ENCODE measurements around the gene KSR2.

KSR2 gene

GRCh38 chr12:117489671-117490070 lies 479.1 kb downstream of the KSR2 start:
- no peak for DNase-seq (ENCODE audit: low read depth)

- no peak for DNase-seq (ENCODE audit: low read depth)
Measured at GRCh38 chr12:117486840-117487659, 481.7 kb downstream of the KSR2 start.

- no peak for DNase-seq (ENCODE audit: low read depth)
Measured at GRCh38 chr12:117485984-117486839, 482.6 kb downstream of the KSR2 start.

GRCh38 chr12:117484901-117485300 lies 483.9 kb downstream of the KSR2 start:
- DNase-seq (ENCODE audit: low read depth): no peak

- DNase-seq (ENCODE audit: low read depth): no peak
Measured at GRCh38 chr12:117483501-117483900, 485.3 kb downstream of the KSR2 start.

- DNase-seq (ENCODE audit: low read depth): no peak
Measured at GRCh38 chr12:117481470-117481869, 487.3 kb downstream of the KSR2 start.

- DNase-seq (ENCODE audit: low read depth): no peak
Measured at GRCh38 chr12:117476341-117476740, 492.4 kb downstream of the KSR2 start.

- no peak for DNase-seq (ENCODE audit: low read depth)
Measured at GRCh38 chr12:117473856-117474255, 494.9 kb downstream of the KSR2 start.

- DNase-seq (ENCODE audit: low read depth): no peak
Measured at GRCh38 chr12:117472983-117473382, 495.8 kb downstream of the KSR2 start.

GRCh38 chr12:117470804-117471203 lies 498.0 kb downstream of the KSR2 start:
- no peak for DNase-seq (ENCODE audit: low read depth)

- DNase-seq (ENCODE audit: low read depth): no peak
Measured at GRCh38 chr12:117469883-117470483, 498.8 kb downstream of the KSR2 start.

GRCh38 chr12:117468016-117468415 lies 500.8 kb downstream of the KSR2 start:
- no peak for DNase-seq (ENCODE audit: low read depth)

GRCh38 chr12:117467588-117467987 lies 501.2 kb downstream of the KSR2 start:
- DNase-seq (ENCODE audit: low read depth): no peak

- no peak for DNase-seq (ENCODE audit: low read depth)
Measured at GRCh38 chr12:117466677-117467362, 502.0 kb downstream of the KSR2 start.

GRCh38 chr12:117461732-117462131 lies 507.1 kb downstream of the KSR2 start:
- no peak for DNase-seq (ENCODE audit: low read depth)

- no peak for DNase-seq (ENCODE audit: low read depth)
Measured at GRCh38 chr12:117459229-117459628, 509.6 kb downstream of the KSR2 start.

GRCh38 chr12:117457189-117457588 lies 511.6 kb downstream of the KSR2 start:
- DNase-seq (ENCODE audit: low read depth): no peak

GRCh38 chr12:117456076-117456475 lies 512.7 kb downstream of the KSR2 start:
- DNase-seq (ENCODE audit: low read depth): no peak

GRCh38 chr12:117453961-117454360 lies 514.8 kb downstream of the KSR2 start:
- DNase-seq (ENCODE audit: low read depth): no peak

GRCh38 chr12:117452112-117452511 lies 516.7 kb downstream of the KSR2 start:
- no peak for DNase-seq (ENCODE audit: low read depth)

- no peak for DNase-seq (ENCODE audit: low read depth)
Measured at GRCh38 chr12:117450209-117450608, 518.6 kb downstream of the KSR2 start.
